Measurements from ENCODE around the gene SIPA1.

Gene SIPA1

GRCh38 chr11:65637794-65638419, at the start of gene SIPA1:
SIPA1 (plus strand) TSS chr11:65638101; CDS start chr11:65640922, 2,821 bp downstream.
- peak; percentile 76 to 84 for DNase-seq

- peak; percentile 76 to 79 for DNase-seq
Observed at GRCh38 chr11:65588199-65589054, 49.5 kb upstream of the SIPA1 start.

GRCh38 chr11:65589444-65590239, 48.3 kb upstream of the SIPA1 start:
- DNase-seq, result no peak

- no peak for DNase-seq
Observed at GRCh38 chr11:65590240-65590738, 47.6 kb upstream of the SIPA1 start.

- no peak for DNase-seq
Observed at GRCh38 chr11:65591939-65592857, 45.7 kb upstream of the SIPA1 start.

GRCh38 chr11:65592858-65593517, 44.9 kb upstream of the SIPA1 start:
- DNase-seq, result no peak

GRCh38 chr11:65593518-65594414, 44.1 kb upstream of the SIPA1 start:
- peak; percentile 51 to 58 for DNase-seq

GRCh38 chr11:65595131-65595530, 42.8 kb upstream of the SIPA1 start:
- no peak for DNase-seq

- DNase-seq, result no peak
Observed at GRCh38 chr11:65595543-65596281, 42.2 kb upstream of the SIPA1 start, which contains the start of gene KCNK7. KCNK7 (minus strand) TSS chr11:65595800; CDS start chr11:65595772, 28 bp downstream.

- DNase-seq, result no peak
Observed at GRCh38 chr11:65596520-65596919, 41.4 kb upstream of the SIPA1 start.

- DNase-seq, result no peak
Observed at GRCh38 chr11:65598258-65598699, 39.6 kb upstream of the SIPA1 start.

- no peak for DNase-seq
Observed at GRCh38 chr11:65599216-65599954, 38.5 kb upstream of the SIPA1 start.

GRCh38 chr11:65599955-65600246, 38.0 kb upstream of the SIPA1 start:
- no peak for DNase-seq

GRCh38 chr11:65604258-65604657, 33.6 kb upstream of the SIPA1 start:
- DNase-seq, result no peak

- no peak for DNase-seq
Observed at GRCh38 chr11:65606876-65607613, 30.9 kb upstream of the SIPA1 start.

GRCh38 chr11:65607614-65608426, 30.1 kb upstream of the SIPA1 start:
- no peak for DNase-seq

GRCh38 chr11:65609229-65609628, 28.7 kb upstream of the SIPA1 start:
- no peak for DNase-seq

Data from stimulated activated CD4-positive, alpha-beta T cell treated with anti-CD3 and anti-CD28 coated beads, Interleukin-2, amount 100 ng/mL, for 24 hours (primary cell).